Transverse colon (tissue), 4 donors: ENCODE results near the gene ERCC6L2. TPM values are rescaled to one million over a fixed set of nuclear protein-coding genes. Genes with fewer than 3 reads are reported as not detected.

Experiments used
- DNase-seq: peaks from one replicate; pipeline ENCODE4 v3.0.0-alpha.2; 2019
- H3K27ac ChIP-seq, 4 donors: fragments of 200-600 bp; sonication (generic); 2 replicates each; pipeline ENCODE4 v1.5.1; 2016 to 2018; ENCODE audit warnings: inconsistent platforms in 4 of 4
- H3K27me3 ChIP-seq: fragments of 200-600 bp; sonication (generic); 2 replicates; pipeline ENCODE4 v1.5.1; 2017; ENCODE audit warnings: inconsistent platforms
- H3K36me3 ChIP-seq, 4 donors: fragments of 200-600 bp; sonication (generic); 2 replicates each; pipeline ENCODE4 v1.5.1; 2017 to 2019; ENCODE audit warnings: inconsistent platforms in 4 of 4
- H3K4me1 ChIP-seq, 4 donors: fragments of 200-600 bp; sonication (generic); 2 replicates each; pipeline ENCODE4 v1.5.1; 2017 to 2020; ENCODE audit warnings: inconsistent platforms in 4 of 4
- H3K4me3 ChIP-seq, 4 donors: fragments of 200-600 bp; sonication (generic); 1 replicate in 1 of 4; 2 replicates in 3 of 4; pipeline versions ENCODE4 v1.5.1 to v1.6.1; 2017 to 2019; ENCODE audit warnings: inconsistent platforms in 4 of 4
- H3K9me3 ChIP-seq, 2 donors: fragments of 200-600 bp; sonication (generic); 2 replicates each; pipeline ENCODE4 v1.5.1; 2017 to 2019; ENCODE audit warnings: inconsistent platforms in 2 of 2
- CTCF ChIP-seq, 5 experiments: fragments of 200-600 bp in 3 of 5; fragments of 450-650 bp in 2 of 5; sonication (generic) in 3 of 5; IDR thresholded peaks; 1 replicate in 2 of 5; 2 replicates in 3 of 5; pipeline ENCODE4 v1.5.1; 2016 to 2017; ENCODE audit warnings: antibody characterized with exemption in 5 of 5, inconsistent platforms in 3 of 5, mild to moderate bottlenecking in 2 of 5, moderate library complexity in 1 of 5
- EP300 ChIP-seq: sonication (generic); formaldehyde crosslinking; IDR thresholded peaks from one replicate; pipeline ENCODE4 v1.6.1; 2017; ENCODE audit warnings: antibody characterized with exemption, low read depth
- POLR2A ChIP-seq: fragments of 450-650 bp; IDR thresholded peaks from one replicate; pipeline ENCODE4 v1.6.1; 2016; ENCODE audit warnings: antibody characterized with exemption, mild to moderate bottlenecking, moderate library complexity
- POLR2AphosphoS5 ChIP-seq, 3 donors: sonication (generic); formaldehyde crosslinking; IDR thresholded peaks; one replicate each; pipeline ENCODE4 v1.6.1; 2016; ENCODE audit warnings: antibody characterized with exemption in 3 of 3
- WGBS, 2 donors: methylation state at CpG; one replicate each; pipeline ENCODE4 v1.1.5; 2018; ENCODE audit warnings: low coverage in 1 of 2; 5-methylcytosine and 5-hydroxymethylcytosine counted together
- in situ Hi-C, 4 donors: fragments of 200-750 bp; cut with MboI; loops; one replicate each; pipeline versions ENCODE4 v1.15.0 to v1.15.1; 2017; ENCODE audit warnings: low sequenced_read_pairs in 3 of 4, low pct_ligation_motif_present in 1 of 4, low pct_unique_long_range_greater_than_20kb in 1 of 4
- intact Hi-C: fragments of 100-400 bp; cut with DNase I; formaldehyde crosslinking; loops from one replicate; pipeline ENCODE4 v1.15.1; 2023; ENCODE audit warnings: low total_unique reads
- total RNA-seq, 4 donors: library from RNA; depleted of rRNA; stranded (reverse); fragments of >200 nt; gene quantifications; one replicate each; pipeline ENCODE4 v1.1.0, GENCODE V29; 2016

The ERCC6L2 gene
- total RNA-seq, 4 donors from 2014 or later = 62.7 to 84.6 (median 77.3) TPM

DNA sequence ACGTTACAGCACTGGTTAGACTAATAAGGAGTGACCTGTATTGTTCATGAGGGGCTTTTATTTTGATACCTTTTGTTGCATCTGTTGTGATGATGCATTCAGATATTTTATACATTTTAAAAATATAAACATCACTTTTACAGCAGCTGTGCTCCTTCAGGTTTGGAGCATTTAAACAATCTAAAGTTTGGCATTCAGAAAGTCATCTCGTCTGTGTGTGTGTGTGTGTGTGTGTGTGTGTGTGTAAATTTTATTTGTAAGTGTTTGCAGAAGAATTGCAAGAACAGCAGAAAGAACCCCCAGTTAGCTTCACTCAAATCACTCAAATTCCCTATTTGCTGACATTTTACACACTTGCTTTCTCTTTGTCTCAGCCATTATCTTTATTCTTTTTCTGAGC lies 87.4 kb downstream of the ERCC6L2 start:
- WGBS, 2 donors = 38 to 66% methylated on average over 1 to 2 of the region's 2 CpGs
- no peak for DNase-seq
- Histone ChIP-seq H3K27me3 (no peaks in the 10 kb centered on the region), H3K9me3 (no peaks in the 10 kb centered on the region), H3K27ac (no peak overlapping the region), H3K4me1 (no peaks in the 10 kb centered on the region), H3K4me3 (no peak overlapping the region), H3K36me3 (peaks cover 0 to 9% (median 0%) of the 10 kb centered on the region in 4 donors)
- intact Hi-C loops = no loop called here
- no peak for TF ChIP-seq EP300
- no peak for TF ChIP-seq POLR2A
- TF ChIP-seq CTCF (IDR thresholded peaks at IDR 0.05) = no peak
- TF ChIP-seq POLR2AphosphoS5 (IDR thresholded peaks at IDR 0.05) = no peak
- in situ Hi-C loops = no loop called here

DNA sequence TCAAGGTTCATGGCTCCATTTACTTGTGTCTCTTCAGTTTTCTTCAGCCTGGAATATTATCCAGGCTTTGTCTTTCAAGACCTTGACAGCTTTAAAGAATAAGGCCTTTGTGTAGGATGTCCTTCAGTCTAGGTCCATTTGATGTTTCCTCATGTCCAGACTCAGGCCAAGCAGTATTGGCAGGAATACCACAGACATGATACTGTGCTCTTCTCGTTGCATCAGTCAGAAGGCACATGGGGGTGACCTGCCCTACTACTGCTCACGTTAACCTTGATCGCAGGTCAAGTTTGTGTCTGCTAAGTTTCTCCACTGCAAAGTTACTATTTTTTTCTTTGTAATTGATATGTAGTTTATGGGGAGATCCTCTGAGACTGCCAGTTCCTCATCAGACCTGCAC lies 88.2 kb downstream of the ERCC6L2 start:
- WGBS, 2 donors = 97 to 100% methylated on average over 1 to 3 of the region's 3 CpGs
- intact Hi-C loops (no loop called here), in situ Hi-C loops (no loop called here)
- Histone ChIP-seq H3K4me1 (no peaks in the 10 kb centered on the region), H3K36me3 (peaks cover 0 to 9% (median 0%) of the 10 kb centered on the region in 4 donors), H3K9me3 (no peaks in the 10 kb centered on the region), H3K27ac (no peak overlapping the region), H3K27me3 (no peaks in the 10 kb centered on the region), H3K4me3 (no peak overlapping the region)
- TF ChIP-seq POLR2AphosphoS5 (IDR thresholded peaks at IDR 0.05) (no peak), CTCF (IDR thresholded peaks at IDR 0.05) (no peak), POLR2A (no peak), EP300 (no peak)
- DNase-seq = no peak

- intact Hi-C loops = no loop called here
- Histone ChIP-seq H3K4me3 (no peak overlapping the region), H3K27me3 (no peaks in the 10 kb centered on the region), H3K36me3 (peaks cover 0 to 9% (median 0%) of the 10 kb centered on the region in 4 donors), H3K4me1 (no peaks in the 10 kb centered on the region), H3K9me3 (no peaks in the 10 kb centered on the region), H3K27ac (no peak overlapping the region)
- no peak for TF ChIP-seq POLR2AphosphoS5 (IDR thresholded peaks at IDR 0.05)
- no peak for TF ChIP-seq CTCF (IDR thresholded peaks at IDR 0.05)
- no peak for TF ChIP-seq EP300
- no peak for TF ChIP-seq POLR2A
- WGBS, 2 donors = 64 to 82% methylated on average over 2 of the region's 2 CpGs
- in situ Hi-C loops = no loop called here
- no peak for DNase-seq
Measured at GRCh38 chr9:95966306-95966705, 90.8 kb downstream of the ERCC6L2 start.

GRCh38 chr9:95970317-95970716 lies 94.8 kb downstream of the ERCC6L2 start:
- H3K27me3 ChIP-seq = no peaks in the 10 kb centered on the region
- TF ChIP-seq CTCF (IDR thresholded peaks at IDR 0.05) = no peak
- TF ChIP-seq POLR2A = no peak
- no peak for TF ChIP-seq POLR2AphosphoS5 (IDR thresholded peaks at IDR 0.05)
- TF ChIP-seq EP300 = no peak
- no peak overlapping the region for H3K27ac ChIP-seq
- intact Hi-C loops = no loop called here
- peaks cover 0 to 17% (median 4%) of the 10 kb centered on the region in 4 donors for H3K36me3 ChIP-seq
- no peaks in the 10 kb centered on the region for H3K9me3 ChIP-seq
- no peak for DNase-seq
- H3K4me3 ChIP-seq = no peak overlapping the region
- no peaks in the 10 kb centered on the region for H3K4me1 ChIP-seq
- in situ Hi-C loops = no loop called here
